HAP-1 (cell line): Measurements from ENCODE around the gene USP31.

Experiments used
- DNase-seq, 2 experiments: peaks; one replicate each; pipeline ENCODE4 v3.0.0-alpha.2; 2016 to 2020; ENCODE audit warnings: low spot score in 2 of 2
- H3K27me3 ChIP-seq: fragments of 250-450 bp; sonication (Bioruptor Pico); 2 replicates; pipeline ENCODE4 v1.5.1; 2020; ENCODE audit warnings: low read depth, mild to moderate bottlenecking, moderate library complexity
- H3K36me3 ChIP-seq: fragments of 250-450 bp; sonication (Bioruptor Pico); replicated peaks from 2 replicates; pipeline ENCODE4 v1.5.1; 2020; ENCODE audit warnings: mild to moderate bottlenecking
- H3K4me1 ChIP-seq: fragments of 250-450 bp; sonication (Bioruptor Pico); 2 replicates; pipeline ENCODE4 v1.5.1; 2020; ENCODE audit warnings: mild to moderate bottlenecking
- H3K4me3 ChIP-seq: fragments of 250-450 bp; sonication (Bioruptor Pico); 2 replicates; pipeline ENCODE4 v1.5.1; 2020; ENCODE audit warnings: mild to moderate bottlenecking, moderate library complexity
- H3K9me3 ChIP-seq: fragments of 250-450 bp; sonication (Bioruptor Pico); 2 replicates; pipeline ENCODE4 v1.5.1; 2020; ENCODE audit warnings: mild to moderate bottlenecking, moderate library complexity
- in situ Hi-C: fragments of 300-500 bp; cut with MboI; formaldehyde crosslinking; loops from 3 replicates; pipeline ENCODE4 v1.14.3; 2020; ENCODE audit warnings: low sequenced_read_pairs, inconsistent platforms, mixed read lengths

USP31 gene

DNA sequence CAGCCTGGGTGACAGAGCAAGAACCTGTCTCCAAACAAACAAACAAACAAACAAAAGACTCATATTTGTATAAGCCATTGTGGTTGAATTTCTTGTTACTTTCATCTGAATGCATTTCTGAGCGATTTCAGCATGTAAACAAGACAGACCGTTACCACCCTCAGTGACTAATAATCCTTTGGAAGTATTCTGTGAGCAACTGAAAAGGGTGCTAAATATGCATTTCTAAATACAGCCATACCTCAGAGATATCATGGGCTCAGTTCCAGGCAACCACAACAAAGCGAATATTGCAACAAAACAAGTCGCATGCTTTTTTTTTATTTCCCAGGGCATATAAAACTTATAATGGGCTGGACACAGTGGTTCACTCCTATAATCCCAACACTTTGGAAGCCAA lies 109.0 kb downstream of the USP31 start:
- in situ Hi-C loops: no loop called here
- H3K9me3 ChIP-seq: no peaks in the 10 kb centered on the region
- H3K27me3 ChIP-seq: no peaks in the 10 kb centered on the region
- no peak for DNase-seq
- H3K4me3 ChIP-seq: no peak overlapping the region
- no peaks in the 10 kb centered on the region for H3K36me3 ChIP-seq
- H3K4me1 ChIP-seq: no peaks in the 10 kb centered on the region

DNA sequence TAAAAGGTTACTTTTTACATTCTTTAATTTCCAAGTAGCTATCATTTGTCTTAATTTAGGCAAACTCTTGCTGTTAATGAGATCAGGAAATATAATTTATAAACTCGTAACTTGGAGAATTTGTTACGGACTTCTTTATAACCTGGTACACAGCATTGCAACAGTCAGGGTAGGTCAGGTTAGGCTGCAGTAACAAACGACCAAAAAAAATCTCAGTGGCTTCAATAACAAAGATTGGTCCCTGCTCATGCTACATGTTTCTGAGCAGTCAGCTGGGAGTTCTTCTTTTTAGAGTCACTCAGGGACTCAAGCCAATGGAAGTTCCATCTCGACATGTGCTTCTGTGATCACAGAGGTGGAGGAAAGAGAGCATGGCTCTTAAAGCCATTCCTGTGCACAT lies 110.1 kb downstream of the USP31 start:
- no peaks in the 10 kb centered on the region for H3K9me3 ChIP-seq
- no peak for DNase-seq
- in situ Hi-C loops: no loop called here
- no peaks in the 10 kb centered on the region for H3K36me3 ChIP-seq
- H3K27me3 ChIP-seq: no peaks in the 10 kb centered on the region
- H3K4me1 ChIP-seq: no peaks in the 10 kb centered on the region
- no peak overlapping the region for H3K4me3 ChIP-seq

DNA sequence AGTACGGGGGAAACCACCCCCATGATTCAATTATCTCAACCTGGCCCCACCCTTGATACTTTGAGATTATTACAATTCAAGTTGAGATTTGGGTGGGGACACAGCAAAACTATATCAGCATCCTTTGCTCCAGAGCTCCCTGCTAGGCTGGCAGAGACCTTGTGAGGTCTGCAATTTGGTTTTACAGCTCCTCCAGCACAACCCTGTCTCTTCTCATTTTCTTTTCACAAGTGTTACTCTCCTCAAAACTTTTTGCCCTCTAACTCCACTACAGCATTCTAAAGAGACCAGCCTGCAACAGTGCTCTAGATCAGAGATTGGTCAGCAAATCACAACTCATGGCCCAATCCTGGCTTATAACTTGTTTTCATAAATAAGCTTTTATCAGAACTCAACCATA lies 114.0 kb downstream of the USP31 start:
- H3K27me3 ChIP-seq: no peaks in the 10 kb centered on the region
- DNase-seq: no peak
- no peaks in the 10 kb centered on the region for H3K9me3 ChIP-seq
- no peak overlapping the region for H3K4me3 ChIP-seq
- no peaks in the 10 kb centered on the region for H3K36me3 ChIP-seq
- in situ Hi-C loops: no loop called here
- H3K4me1 ChIP-seq: no peaks in the 10 kb centered on the region

GRCh38 chr16:23031508-23032098 lies 117.6 kb downstream of the USP31 start:
- in situ Hi-C loops: no loop called here
- no peaks in the 10 kb centered on the region for H3K27me3 ChIP-seq
- H3K9me3 ChIP-seq: no peaks in the 10 kb centered on the region
- H3K4me3 ChIP-seq: no peak overlapping the region
- no peak for DNase-seq
- no peaks in the 10 kb centered on the region for H3K36me3 ChIP-seq
- H3K4me1 ChIP-seq: no peaks in the 10 kb centered on the region

DNA sequence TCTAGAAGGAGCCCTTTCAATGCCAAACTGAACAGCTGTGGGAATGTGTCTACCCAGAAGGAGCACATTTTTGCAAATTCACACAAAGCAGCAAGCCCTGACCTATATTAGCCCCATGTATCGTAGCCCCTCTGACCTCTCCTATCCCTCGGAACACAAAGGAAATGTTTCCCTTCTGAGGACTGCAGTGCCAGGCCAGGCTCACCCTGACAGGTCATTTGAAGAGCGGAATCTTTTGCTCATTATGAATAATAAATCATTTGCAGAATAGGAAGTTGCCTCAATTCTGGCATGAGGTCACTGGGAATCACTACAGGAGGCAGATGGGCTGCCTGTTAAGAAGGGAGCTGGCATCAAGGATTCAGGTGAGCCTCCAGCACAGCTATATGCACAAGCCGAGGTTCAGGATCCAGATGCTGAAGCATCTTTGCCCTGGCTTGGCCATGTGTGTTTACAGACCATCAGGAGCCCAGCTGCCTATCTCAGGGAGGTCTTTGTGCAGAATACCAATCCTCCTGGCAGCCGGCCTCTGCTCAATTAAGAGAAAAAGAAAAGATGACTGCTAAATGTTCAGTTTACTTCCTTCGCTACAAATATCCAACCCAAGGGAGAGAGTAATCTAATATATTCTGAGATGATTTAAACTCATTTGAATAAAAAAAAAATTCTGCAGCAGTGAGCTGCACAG lies 119.4 kb downstream of the USP31 start:
- H3K9me3 ChIP-seq: no peaks in the 10 kb centered on the region
- no peaks in the 10 kb centered on the region for H3K4me1 ChIP-seq
- H3K4me3 ChIP-seq: no peak overlapping the region
- H3K36me3 ChIP-seq: no peaks in the 10 kb centered on the region
- in situ Hi-C loops: no loop called here
- H3K27me3 ChIP-seq: no peaks in the 10 kb centered on the region
- no peak for DNase-seq

GRCh38 chr16:23027386-23027785 lies 121.9 kb downstream of the USP31 start:
- H3K27me3 ChIP-seq: no peaks in the 10 kb centered on the region
- no peak overlapping the region for H3K4me3 ChIP-seq
- DNase-seq: no peak
- no peaks in the 10 kb centered on the region for H3K4me1 ChIP-seq
- H3K9me3 ChIP-seq: no peaks in the 10 kb centered on the region
- no peaks in the 10 kb centered on the region for H3K36me3 ChIP-seq
- in situ Hi-C loops: no loop called here

DNA sequence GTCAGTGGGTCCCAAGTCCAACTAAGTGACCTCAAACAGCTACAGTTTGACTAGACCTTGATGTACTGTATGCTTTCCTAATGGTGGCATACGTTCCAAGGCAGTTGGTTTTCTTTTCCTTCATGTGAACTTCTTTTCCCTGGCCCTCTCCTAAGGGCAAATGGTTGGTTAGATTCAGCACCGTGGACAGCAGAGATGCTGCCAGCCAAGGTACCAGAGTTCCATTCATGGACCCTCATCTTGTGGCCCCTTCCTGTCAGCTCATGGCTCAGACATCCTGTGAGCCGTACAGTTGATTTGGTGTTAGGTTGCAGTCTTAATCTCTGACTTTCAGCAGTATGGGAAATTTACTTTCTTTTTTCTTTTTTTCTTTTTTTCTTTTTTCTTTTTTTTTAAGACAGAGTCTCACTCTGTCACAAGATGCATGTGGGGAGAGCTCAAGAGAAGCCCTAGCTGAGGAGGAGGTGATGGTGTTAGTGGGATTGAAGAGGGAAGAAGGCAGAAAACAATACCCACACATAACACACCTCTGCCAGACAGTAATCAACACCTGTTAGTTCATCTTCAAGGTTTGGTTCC lies 122.4 kb downstream of the USP31 start:
- Histone ChIP-seq H3K4me1 (no peaks in the 10 kb centered on the region), H3K9me3 (no peaks in the 10 kb centered on the region), H3K36me3 (no peaks in the 10 kb centered on the region), H3K27me3 (no peaks in the 10 kb centered on the region), H3K4me3 (no peak overlapping the region)
- peak; percentile 4 to 40 for DNase-seq
- in situ Hi-C loops: no loop called here

GRCh38 chr16:23025692-23026307 lies 123.5 kb downstream of the USP31 start:
- H3K4me3 ChIP-seq: no peak overlapping the region
- H3K9me3 ChIP-seq: no peaks in the 10 kb centered on the region
- no peaks in the 10 kb centered on the region for H3K4me1 ChIP-seq
- in situ Hi-C loops: no loop called here
- no peaks in the 10 kb centered on the region for H3K27me3 ChIP-seq
- no peaks in the 10 kb centered on the region for H3K36me3 ChIP-seq
- no peak for DNase-seq

- DNase-seq: no peak
- no peaks in the 10 kb centered on the region for H3K36me3 ChIP-seq
- H3K9me3 ChIP-seq: no peaks in the 10 kb centered on the region
- H3K27me3 ChIP-seq: no peaks in the 10 kb centered on the region
- H3K4me3 ChIP-seq: no peak overlapping the region
- in situ Hi-C loops: no loop called here
- no peaks in the 10 kb centered on the region for H3K4me1 ChIP-seq
Measured at GRCh38 chr16:23024044-23024443, 125.2 kb downstream of the USP31 start.

GRCh38 chr16:23020084-23020483 lies 129.2 kb downstream of the USP31 start:
- no peaks in the 10 kb centered on the region for H3K27me3 ChIP-seq
- H3K36me3 ChIP-seq: no peaks in the 10 kb centered on the region
- in situ Hi-C loops: no loop called here
- no peak for DNase-seq
- no peaks in the 10 kb centered on the region for H3K9me3 ChIP-seq
- no peak overlapping the region for H3K4me3 ChIP-seq
- no peaks in the 10 kb centered on the region for H3K4me1 ChIP-seq

- DNase-seq: no peak
- H3K4me3 ChIP-seq: no peak overlapping the region
- no peaks in the 10 kb centered on the region for H3K36me3 ChIP-seq
- H3K9me3 ChIP-seq: no peaks in the 10 kb centered on the region
- H3K27me3 ChIP-seq: no peaks in the 10 kb centered on the region
- H3K4me1 ChIP-seq: no peaks in the 10 kb centered on the region
- in situ Hi-C loops: no loop called here
Measured at GRCh38 chr16:23016368-23016767, 132.9 kb downstream of the USP31 start.

- in situ Hi-C loops: no loop called here
- H3K4me1 ChIP-seq: no peaks in the 10 kb centered on the region
- no peak overlapping the region for H3K4me3 ChIP-seq
- DNase-seq: no peak
- H3K27me3 ChIP-seq: no peaks in the 10 kb centered on the region
- H3K36me3 ChIP-seq: no peaks in the 10 kb centered on the region
- H3K9me3 ChIP-seq: no peaks in the 10 kb centered on the region
Measured at GRCh38 chr16:23015580-23015979, 133.7 kb downstream of the USP31 start.

DNA sequence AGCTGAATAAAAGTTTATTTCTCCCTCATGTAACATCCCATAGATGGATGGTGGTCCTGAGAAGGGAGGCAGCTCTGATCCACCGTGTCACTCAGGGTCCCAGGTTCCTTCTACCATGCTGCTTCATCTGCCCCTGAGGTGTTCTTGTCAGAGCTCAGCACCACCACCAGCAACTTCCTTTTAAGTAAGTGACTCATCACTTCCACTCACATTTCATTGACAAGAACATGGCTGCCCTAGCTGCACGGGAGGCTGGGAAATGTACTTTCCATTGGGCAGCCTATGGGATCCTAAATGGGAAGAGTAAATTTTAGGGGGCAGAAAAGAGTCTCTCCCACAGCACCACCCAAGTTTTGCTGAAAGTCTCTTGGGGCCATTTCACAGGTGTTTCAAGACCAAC lies 134.7 kb downstream of the USP31 start:
- Histone ChIP-seq H3K4me3 (no peak overlapping the region), H3K9me3 (no peaks in the 10 kb centered on the region), H3K4me1 (no peaks in the 10 kb centered on the region), H3K36me3 (no peaks in the 10 kb centered on the region), H3K27me3 (no peaks in the 10 kb centered on the region)
- no peak for DNase-seq
- in situ Hi-C loops: no loop called here
